Rectal smooth muscle tissue (tissue), 1 donor: ENCODE measurements around the gene DFFB.

ENCODE experiments used
- H3K27ac ChIP-seq: one replicate; pipeline ENCODE4 v1.7.0; 2013; ENCODE audit warnings: low read depth, low read length, inconsistent platforms
- H3K27me3 ChIP-seq: one replicate; pipeline ENCODE4 v1.7.0; 2013; ENCODE audit warnings: low read length; ENCODE audit not compliant: control insufficient read depth, insufficient read depth
- H3K36me3 ChIP-seq: one replicate; pipeline ENCODE4 v1.7.0; 2013; ENCODE audit warnings: low read length; ENCODE audit not compliant: control insufficient read depth, insufficient read depth
- H3K4me1 ChIP-seq: one replicate; pipeline ENCODE4 v1.7.0; 2013; ENCODE audit warnings: low read length; ENCODE audit not compliant: control insufficient read depth, insufficient read depth
- H3K4me3 ChIP-seq: one replicate; pipeline ENCODE4 v1.7.0; 2013; ENCODE audit warnings: low read length
- H3K9ac ChIP-seq: one replicate; pipeline ENCODE4 v1.7.0; 2013; ENCODE audit warnings: low read length

Gene DFFB

GRCh38 chr1:3894626-3895278 lies 37.5 kb downstream of the DFFB start:
- H3K4me1 ChIP-seq = no peaks in the 10 kb centered on the region
- H3K36me3 ChIP-seq = peaks cover 14% of the 10 kb centered on the region
- H3K27ac ChIP-seq = no peak overlapping the region
- no peaks in the 10 kb centered on the region for H3K27me3 ChIP-seq
- no peak overlapping the region for H3K4me3 ChIP-seq
- H3K9ac ChIP-seq = no peak overlapping the region

GRCh38 chr1:3895279-3895950 lies 38.1 kb downstream of the DFFB start:
- H3K36me3 ChIP-seq = peaks cover 7% of the 10 kb centered on the region
- H3K4me1 ChIP-seq = no peaks in the 10 kb centered on the region
- H3K9ac ChIP-seq = no peak overlapping the region
- no peaks in the 10 kb centered on the region for H3K27me3 ChIP-seq
- no peak overlapping the region for H3K27ac ChIP-seq
- H3K4me3 ChIP-seq = no peak overlapping the region

GRCh38 chr1:3895951-3896325 lies 38.7 kb downstream of the DFFB start:
- H3K4me1 ChIP-seq = no peaks in the 10 kb centered on the region
- no peaks in the 10 kb centered on the region for H3K27me3 ChIP-seq
- no peak overlapping the region for H3K9ac ChIP-seq
- H3K36me3 ChIP-seq = peaks cover 7% of the 10 kb centered on the region
- no peak overlapping the region for H3K4me3 ChIP-seq
- H3K27ac ChIP-seq = no peak overlapping the region

- H3K27me3 ChIP-seq = no peaks in the 10 kb centered on the region
- H3K27ac ChIP-seq = no peak overlapping the region
- no peak overlapping the region for H3K4me3 ChIP-seq
- peaks cover 5% of the 10 kb centered on the region for H3K36me3 ChIP-seq
- no peaks in the 10 kb centered on the region for H3K4me1 ChIP-seq
- H3K9ac ChIP-seq = no peak overlapping the region
Observed at GRCh38 chr1:3896396-3897000, 39.2 kb downstream of the DFFB start.

- H3K36me3 ChIP-seq = no peaks in the 10 kb centered on the region
- no peak overlapping the region for H3K4me3 ChIP-seq
- H3K27ac ChIP-seq = no peak overlapping the region
- no peaks in the 10 kb centered on the region for H3K27me3 ChIP-seq
- no peaks in the 10 kb centered on the region for H3K4me1 ChIP-seq
- H3K9ac ChIP-seq = no peak overlapping the region
Observed at GRCh38 chr1:3898475-3898735, 41.1 kb downstream of the DFFB start.

GRCh38 chr1:3898994-3899753 lies 41.9 kb downstream of the DFFB start:
- Histone ChIP-seq H3K4me3 (peak overlapping the region; percentile 81), H3K27ac (peak overlapping the region; percentile 96), H3K4me1 (no peaks in the 10 kb centered on the region), H3K27me3 (no peaks in the 10 kb centered on the region), H3K36me3 (no peaks in the 10 kb centered on the region), H3K9ac (peak overlapping the region; percentile 66)

GRCh38 chr1:3899754-3900149 lies 42.5 kb downstream of the DFFB start:
- Histone ChIP-seq H3K27me3 (no peaks in the 10 kb centered on the region), H3K4me3 (peak overlapping the region; percentile 81), H3K36me3 (no peaks in the 10 kb centered on the region), H3K4me1 (no peaks in the 10 kb centered on the region), H3K27ac (peak overlapping the region; percentile 96), H3K9ac (peak overlapping the region; percentile 66)

- H3K4me1 ChIP-seq = no peaks in the 10 kb centered on the region
- no peaks in the 10 kb centered on the region for H3K27me3 ChIP-seq
- H3K9ac ChIP-seq = peak within 1 kb of the TSS; percentile 74
- H3K36me3 ChIP-seq = no peaks in the 10 kb centered on the region
- peak within 1 kb of the TSS; percentile 96 for H3K27ac ChIP-seq
- H3K4me3 ChIP-seq = peak within 1 kb of the TSS; percentile 95
Observed at GRCh38 chr1:3900150-3900968, 43.1 kb downstream of the DFFB start, which contains the start of gene C1orf174. Gene C1orf174, minus strand, starts transcription at chr1:3900272. Its CDS starts 86 bp downstream, at chr1:3900186.

GRCh38 chr1:3900969-3901529 lies 43.8 kb downstream of the DFFB start:
- Histone ChIP-seq H3K4me1 (no peaks in the 10 kb centered on the region), H3K4me3 (peak overlapping the region; percentile 95), H3K9ac (peak overlapping the region; percentile 74), H3K27me3 (no peaks in the 10 kb centered on the region), H3K36me3 (no peaks in the 10 kb centered on the region), H3K27ac (peak overlapping the region; percentile 96)

GRCh38 chr1:3902111-3902511 lies 44.8 kb downstream of the DFFB start:
- Histone ChIP-seq H3K4me1 (no peaks in the 10 kb centered on the region), H3K27ac (no peak overlapping the region), H3K27me3 (no peaks in the 10 kb centered on the region), H3K4me3 (no peak overlapping the region), H3K9ac (no peak overlapping the region), H3K36me3 (no peaks in the 10 kb centered on the region)

- no peak overlapping the region for H3K27ac ChIP-seq
- no peaks in the 10 kb centered on the region for H3K4me1 ChIP-seq
- no peaks in the 10 kb centered on the region for H3K27me3 ChIP-seq
- H3K36me3 ChIP-seq = no peaks in the 10 kb centered on the region
- no peak overlapping the region for H3K4me3 ChIP-seq
- no peak overlapping the region for H3K9ac ChIP-seq
Observed at GRCh38 chr1:3902571-3903091, 45.4 kb downstream of the DFFB start.
